Stimulated activated CD4-positive, alpha-beta T cell treated with anti-CD3 and anti-CD28 coated beads, Interleukin-4, amount 100 ng/mL, for 48 hours (primary cell): Measurements from ENCODE around the gene DMXL1.
"Not testable (repeated sequence)": the region's sequence is repeated elsewhere in the genome, so short reads cannot be mapped to it uniquely, and the experiment has no call there.

ENCODE experiments used
- DNase-seq, 2 donors: peaks; one replicate each; pipeline ENCODE4 v3.0.0-alpha.2; 2020; ENCODE audit warnings: low read depth in 2 of 2

The DMXL1 gene

GRCh38 chr5:119122474-119122873 lies 51.6 kb downstream of the DMXL1 start:
- not testable (repeated sequence) for DNase-seq

- DNase-seq, result no peak
Measured at GRCh38 chr5:119123280-119123679, 52.4 kb downstream of the DMXL1 start.

GRCh38 chr5:119129770-119130169 lies 58.9 kb downstream of the DMXL1 start:
- DNase-seq, result no peak

DNA sequence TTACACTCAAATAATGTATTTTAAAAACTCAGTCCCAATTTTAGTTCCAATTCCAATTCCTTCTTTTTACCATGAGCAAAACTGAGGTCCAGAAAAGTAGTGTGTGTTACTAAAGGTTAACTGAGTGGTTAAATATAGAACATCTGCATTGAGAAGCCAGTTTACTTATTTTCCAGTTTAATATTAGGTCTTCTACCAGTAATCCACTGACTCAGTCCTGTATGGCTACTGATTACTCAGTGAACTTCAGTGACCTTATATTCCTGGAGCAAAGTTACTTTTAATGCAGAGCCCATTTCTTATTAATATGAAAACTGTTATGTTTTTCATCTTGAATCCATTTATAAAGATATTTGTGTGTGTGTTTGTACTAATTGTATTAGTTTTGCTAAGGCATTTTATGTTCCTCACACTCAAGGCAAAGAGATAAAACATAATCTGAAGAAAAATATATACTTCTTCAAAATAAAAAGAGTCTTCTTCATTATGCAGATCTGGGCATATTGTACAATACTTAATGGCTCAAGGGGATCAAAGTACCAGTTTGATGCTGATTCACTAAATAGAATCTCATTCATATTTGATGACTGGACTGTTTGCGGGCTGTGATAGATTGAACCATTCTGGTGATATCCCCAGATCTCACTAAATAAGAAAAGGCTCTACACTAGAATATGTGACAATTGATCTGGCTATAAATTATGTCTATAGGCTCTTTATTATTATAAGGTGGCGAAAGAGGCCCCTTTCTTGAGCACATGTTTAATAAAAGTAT lies 60.8 kb downstream of the DMXL1 start:
- DNase-seq, result no peak

DNA sequence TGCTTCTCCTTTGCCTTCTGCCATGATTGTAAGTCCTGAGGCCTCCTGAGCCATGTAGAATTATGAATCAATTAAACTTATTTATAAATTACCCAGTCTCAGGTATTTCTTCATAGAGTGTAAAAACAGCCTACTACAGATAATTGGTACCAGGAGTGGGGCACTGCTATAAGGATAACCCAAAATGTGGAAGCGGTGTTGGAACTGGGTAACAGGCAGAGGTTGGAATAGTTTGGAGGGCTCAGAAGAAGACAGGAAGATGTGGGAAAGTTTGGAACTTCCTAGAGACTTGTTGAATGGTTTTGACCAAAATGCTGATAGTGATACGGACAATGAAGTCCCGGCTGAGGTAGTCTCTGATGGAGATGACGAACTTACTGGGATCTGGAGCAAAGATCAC lies 64.9 kb downstream of the DMXL1 start:
- not testable (repeated sequence) for DNase-seq

DNA sequence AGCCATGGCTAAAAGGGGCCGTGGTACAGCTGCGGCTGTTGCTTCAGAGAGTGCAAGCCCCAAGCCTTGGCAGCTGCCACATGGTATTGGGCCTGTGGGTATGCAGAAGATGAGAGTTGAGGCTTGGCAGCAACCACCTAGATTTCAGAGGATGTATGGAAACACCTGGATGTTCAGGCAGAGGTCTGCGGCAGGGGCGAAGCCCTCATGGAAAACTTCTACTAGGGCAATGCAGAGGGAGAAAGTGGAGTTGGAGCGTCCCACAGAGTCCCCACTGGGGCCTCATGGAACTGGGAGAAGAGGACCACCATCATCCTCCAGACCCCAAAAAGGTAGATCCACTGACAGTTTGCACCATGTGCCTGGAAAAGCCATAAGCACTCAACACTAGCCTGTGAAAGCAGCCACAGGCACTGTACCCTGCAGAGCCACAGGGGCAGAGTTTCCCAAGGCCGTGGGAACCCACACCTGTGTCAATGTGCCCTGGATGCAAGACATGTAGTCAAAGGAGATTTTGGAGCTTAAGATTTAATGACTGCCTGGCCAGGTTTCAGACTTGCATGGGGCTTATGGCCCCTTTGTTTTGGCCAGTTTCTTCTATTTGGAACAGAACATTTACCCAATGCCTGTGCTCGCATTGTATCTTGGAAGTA lies 65.9 kb downstream of the DMXL1 start:
- no peak for DNase-seq

GRCh38 chr5:119153629-119154028 lies 82.7 kb downstream of the DMXL1 start:
- DNase-seq, result no peak

- DNase-seq, result no peak
Measured at GRCh38 chr5:119158144-119158543, 87.3 kb downstream of the DMXL1 start.

DNA sequence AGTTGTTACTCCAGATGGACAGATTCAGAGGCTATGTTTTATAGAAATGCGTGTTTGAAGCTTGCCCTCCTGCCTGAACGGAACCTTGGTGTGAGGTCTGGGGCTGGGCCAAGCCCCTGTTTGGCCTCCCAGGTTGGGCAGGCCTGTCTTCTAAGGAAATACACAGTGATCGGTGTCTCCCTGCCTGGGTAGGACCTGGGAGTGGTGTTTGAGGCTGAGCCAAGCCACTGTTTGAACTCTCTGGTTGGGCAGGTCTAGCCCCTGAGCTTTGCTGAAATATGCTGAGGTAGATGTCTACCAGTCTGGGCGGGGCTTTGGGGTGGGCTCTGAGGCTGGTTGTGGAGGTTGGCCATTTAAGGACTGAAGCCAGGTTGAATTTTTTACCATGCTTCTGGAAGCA lies 90.5 kb downstream of the DMXL1 start:
- no peak for DNase-seq

GRCh38 chr5:119166026-119166425 lies 95.1 kb downstream of the DMXL1 start:
- DNase-seq, result no peak

GRCh38 chr5:119168401-119168800 lies 97.5 kb downstream of the DMXL1 start:
- DNase-seq, result no peak

GRCh38 chr5:119171686-119172085 lies 100.8 kb downstream of the DMXL1 start:
- DNase-seq, result no peak

- no peak for DNase-seq
Measured at GRCh38 chr5:119174578-119175163, 103.8 kb downstream of the DMXL1 start.

DNA sequence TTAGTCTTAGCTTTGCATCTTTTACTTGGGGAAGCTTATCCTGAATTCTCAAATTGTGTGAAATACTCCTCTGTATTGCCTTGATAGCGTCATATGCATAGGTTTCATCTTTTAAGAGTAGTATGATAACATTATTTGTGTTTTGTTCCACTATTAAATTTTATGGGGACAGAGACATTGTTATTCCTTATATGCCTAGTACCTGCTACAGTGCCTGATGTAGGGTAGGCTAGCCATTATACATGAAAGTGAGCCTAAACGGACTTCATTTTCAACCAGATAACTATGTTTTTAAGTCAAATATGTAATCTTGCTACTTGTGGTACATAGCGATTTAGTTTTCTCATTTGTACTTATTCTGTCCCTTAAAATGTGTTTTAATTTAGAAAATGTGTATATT lies 105.9 kb downstream of the DMXL1 start:
- no peak for DNase-seq

GRCh38 chr5:119177226-119177625 lies 106.3 kb downstream of the DMXL1 start:
- no peak for DNase-seq

DNA sequence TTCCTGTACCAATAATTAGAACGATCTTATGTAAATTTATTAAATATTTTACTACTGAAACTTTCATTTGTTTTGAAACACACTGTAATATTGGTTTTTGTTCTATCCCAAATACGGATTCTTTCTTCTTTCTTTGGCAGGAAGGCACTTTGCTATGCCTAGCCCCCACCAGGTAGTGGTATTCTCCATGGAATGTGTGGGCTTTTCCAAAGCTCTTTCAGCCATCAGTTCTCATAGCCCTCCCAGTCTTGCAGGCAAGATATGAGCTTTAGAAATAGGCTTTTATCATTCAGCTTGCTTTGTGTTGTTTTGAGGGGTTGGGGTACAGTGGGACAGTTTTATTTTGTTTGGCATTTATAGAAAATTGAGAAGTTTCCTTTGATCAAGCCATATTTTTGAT lies 107.5 kb downstream of the DMXL1 start:
- DNase-seq, result no peak

DNA sequence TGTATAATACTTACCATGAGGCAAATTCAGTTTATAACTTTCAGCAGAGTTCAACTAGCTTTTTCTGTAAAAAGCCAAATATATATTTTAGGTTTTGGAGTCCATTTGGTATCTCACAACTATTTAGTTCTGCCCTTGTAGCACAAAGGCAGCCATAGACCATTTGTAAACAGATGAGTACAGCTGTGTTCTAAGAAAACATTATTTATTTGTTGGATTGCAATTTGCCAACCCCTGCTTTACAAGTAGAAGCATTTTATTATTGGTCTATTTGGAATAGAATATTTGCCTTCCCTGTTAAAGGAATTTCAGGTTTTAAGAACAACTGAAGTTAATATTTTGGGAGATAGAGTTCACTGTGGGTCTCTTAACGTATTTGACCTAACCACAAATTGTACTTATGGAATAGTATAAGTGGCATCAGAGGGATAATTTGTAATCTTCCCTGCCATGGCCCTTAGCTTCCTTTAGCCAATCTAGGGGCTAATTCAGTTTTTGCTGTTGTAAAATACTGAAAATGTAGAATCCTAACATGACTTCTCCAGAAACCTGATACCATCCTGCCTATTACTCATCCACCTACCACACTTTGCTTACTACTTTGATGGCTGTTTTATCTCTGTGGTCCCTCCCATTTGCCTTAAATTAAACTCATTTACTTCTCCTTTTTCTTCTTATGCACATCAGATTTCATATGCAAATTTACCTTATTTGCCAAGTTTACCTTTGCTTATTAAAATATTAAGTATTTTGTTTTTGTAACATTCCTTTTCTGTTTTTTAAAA lies 109.2 kb downstream of the DMXL1 start:
- no peak for DNase-seq

DNA sequence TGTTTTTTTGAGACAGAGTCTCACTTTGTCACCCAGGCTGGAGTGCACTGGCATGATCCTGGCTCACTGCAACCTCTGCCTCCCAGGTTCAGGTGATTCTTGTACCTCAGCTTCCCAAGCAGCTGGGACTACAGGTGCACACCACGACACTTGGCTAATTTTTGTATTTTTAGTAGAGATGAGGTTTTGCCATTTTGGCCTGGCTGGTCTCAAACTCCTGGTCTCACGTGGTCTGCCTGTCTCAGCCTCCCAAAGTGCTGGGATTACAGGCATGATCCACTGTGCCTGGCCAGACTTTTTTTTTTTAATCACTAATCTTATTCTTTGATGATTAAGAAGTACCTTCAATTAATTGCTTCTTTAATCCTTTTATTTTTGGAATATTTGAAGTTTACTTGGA lies 114.6 kb downstream of the DMXL1 start:
- not testable (repeated sequence) for DNase-seq

GRCh38 chr5:119187776-119188529 lies 117.1 kb downstream of the DMXL1 start:
- no peak for DNase-seq

DNA sequence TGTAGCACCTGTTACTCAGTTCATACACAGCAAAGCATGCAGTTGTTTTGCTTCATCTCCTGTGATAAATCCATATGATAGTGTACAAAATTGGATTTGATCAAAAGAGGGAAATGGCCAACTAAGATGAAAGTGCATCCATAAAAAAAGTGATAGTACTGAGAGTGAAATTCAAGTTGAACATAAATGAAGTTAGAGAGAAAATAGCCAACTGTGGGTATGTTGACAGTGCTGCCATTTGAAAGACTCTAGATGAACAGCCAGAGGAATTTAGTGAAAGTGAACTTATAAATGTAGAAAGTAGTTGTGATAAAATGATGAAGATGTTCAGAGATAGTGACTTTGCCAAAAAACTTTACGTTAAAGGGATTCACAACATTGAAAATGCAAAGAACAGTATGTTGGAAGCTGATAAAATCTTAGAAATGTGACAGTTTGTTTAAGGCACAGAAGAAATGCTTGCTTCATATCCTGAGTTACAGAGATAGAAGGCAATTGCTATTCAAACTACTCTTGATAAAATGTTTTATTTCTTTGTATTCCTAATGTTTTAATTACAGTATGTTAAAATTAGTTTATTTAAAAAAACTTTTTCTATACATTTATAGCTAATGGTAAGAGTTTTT lies 119.7 kb downstream of the DMXL1 start:
- no peak for DNase-seq

DNA sequence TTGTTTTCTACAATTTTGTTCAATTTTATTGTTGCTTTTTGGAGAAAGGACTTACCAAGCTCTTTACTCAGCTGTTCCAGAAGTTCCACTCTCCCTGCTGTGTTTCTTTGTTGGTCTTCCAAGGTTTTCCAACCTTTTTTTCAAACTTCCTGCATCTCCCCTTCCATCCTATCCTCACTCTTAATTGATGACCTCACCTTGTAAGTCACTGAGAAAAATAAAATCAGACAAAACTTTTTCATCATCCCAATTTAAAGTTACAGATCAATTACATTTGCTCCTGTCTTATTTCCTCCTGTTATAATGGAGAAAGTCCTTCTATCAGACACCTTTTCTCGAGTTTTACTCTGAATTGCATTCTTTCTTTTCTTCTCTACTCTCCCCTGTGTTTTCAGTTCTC lies 121.1 kb downstream of the DMXL1 start:
- no peak for DNase-seq
